LHCN-M2 (cell line): Measurements from ENCODE around the gene DTX2. TPM values are rescaled to one million over a fixed set of nuclear protein-coding genes. Genes with fewer than 3 reads are reported as not detected.
"Not testable (repeated sequence)": the region's sequence is repeated elsewhere in the genome, so short reads cannot be mapped to it uniquely, and the experiment has no call there.

ENCODE experiments used
- DNase-seq: peaks from one replicate; pipeline ENCODE4 v3.0.0-alpha.2; 2012; ENCODE audit warnings: low read depth
- total RNA-seq: library from RNA; depleted of rRNA; stranded (reverse); fragments of >200 nt; gene quantifications from 2 replicates; pipeline ENCODE4 v1.2.3, GENCODE V29; 2014

Gene DTX2
- total RNA-seq, 1 experiment from 2014 or later = 33.0 TPM

GRCh38 chr7:76442664-76443446, 18.7 kb upstream of the DTX2 start:
- not testable (repeated sequence) for DNase-seq

- DNase-seq = not testable (repeated sequence)
Measured at GRCh38 chr7:76443846-76444245, 17.7 kb upstream of the DTX2 start.

- peak; percentile 68 for DNase-seq
Measured at GRCh38 chr7:76445577-76446008, 15.9 kb upstream of the DTX2 start.

DNA sequence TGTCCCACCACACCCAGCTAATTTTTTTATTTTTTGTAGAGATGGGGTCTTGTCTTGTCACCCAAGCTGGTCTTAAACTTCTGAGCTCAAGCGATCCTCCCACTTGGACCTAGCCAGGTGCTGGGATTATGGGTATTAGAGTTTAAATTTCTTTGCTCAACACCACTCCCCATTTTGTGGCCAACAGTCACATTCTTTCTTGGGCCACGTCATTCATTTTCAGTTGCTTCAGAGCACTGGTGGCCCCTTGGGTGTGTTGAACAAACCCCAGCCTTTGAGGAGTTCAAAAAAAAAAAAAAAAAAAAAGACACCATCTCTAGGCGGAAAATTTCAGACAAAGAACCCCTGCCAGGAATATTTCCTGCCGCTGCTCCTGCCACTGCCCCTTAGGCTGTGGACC, 4.5 kb upstream of the DTX2 start:
- DNase-seq = not testable (repeated sequence)

DNA sequence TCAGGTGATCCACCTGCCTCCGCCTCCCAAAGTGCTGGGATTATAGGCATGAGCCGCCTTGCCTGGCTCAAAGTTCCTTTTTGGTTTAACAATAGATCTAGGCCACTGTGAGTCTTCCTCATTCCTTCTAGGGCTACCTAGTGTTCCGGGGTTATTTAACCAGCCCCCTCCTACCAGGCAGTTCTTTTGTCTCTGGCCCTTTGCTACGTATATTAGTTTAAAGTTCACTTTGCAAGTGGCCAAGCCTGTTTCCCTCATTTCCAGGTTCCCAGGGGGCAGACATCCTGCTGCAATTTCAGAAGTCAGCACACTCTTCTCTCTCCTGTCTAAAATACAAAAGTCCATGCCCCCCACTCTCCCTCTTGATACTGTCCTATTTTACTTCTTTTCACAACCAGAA, 3.0 kb upstream of the DTX2 start:
- not testable (repeated sequence) for DNase-seq

DNA sequence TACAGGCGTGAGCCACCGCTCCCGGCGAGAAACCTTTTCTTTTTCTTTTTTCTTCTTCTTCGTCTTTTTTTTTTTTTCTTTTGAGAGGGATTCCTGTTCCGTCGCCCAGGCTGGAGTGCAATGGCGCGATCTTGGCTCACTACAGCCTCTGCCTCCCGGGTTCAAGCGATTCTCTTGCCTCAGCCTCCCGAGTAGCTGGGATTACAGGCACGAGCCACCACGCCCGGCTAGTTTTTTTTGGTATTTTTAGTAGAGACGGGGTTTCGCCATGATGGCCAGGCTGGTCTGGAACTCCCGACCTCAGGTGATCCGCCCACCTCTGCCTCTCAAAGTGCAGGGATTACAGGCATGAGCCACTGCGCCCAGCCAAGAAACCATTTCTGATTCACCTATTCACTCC, 742 bp upstream of the DTX2 start:
- DNase-seq = not testable (repeated sequence)

DNA sequence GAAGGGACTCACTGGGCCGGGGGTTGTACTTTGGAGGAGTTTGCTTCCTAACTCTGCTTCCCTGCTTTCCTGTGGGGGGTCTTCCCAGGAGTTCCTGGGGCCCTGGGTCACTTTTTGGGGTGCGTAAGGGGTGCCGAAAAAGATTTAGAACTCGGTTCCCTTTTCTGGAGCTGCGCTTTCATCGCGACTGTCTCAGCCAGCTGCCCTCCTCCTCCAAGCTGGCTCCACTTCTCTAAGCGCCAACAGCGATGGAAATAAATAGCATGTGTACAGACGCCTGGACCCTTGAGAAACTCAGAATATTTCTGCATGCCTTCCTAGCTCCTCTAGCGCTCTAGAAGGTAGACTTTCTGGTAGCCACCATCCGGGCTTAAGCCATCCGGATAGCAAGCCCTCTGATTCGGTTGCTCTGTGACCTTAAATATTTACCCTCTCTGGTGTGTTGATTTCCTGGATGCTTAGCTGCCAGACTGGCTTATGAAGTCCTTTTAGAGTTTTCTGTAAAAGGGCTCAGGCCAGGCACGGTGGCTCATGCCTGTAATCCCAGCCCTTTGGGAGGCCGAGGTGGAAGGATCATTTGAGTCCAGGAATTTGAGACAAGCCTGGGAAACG, 868 bp downstream of the DTX2 start:
- not testable (repeated sequence) for DNase-seq

- not testable (repeated sequence) for DNase-seq
Measured at GRCh38 chr7:76464959-76465358, 3.5 kb downstream of the DTX2 start.

DNA sequence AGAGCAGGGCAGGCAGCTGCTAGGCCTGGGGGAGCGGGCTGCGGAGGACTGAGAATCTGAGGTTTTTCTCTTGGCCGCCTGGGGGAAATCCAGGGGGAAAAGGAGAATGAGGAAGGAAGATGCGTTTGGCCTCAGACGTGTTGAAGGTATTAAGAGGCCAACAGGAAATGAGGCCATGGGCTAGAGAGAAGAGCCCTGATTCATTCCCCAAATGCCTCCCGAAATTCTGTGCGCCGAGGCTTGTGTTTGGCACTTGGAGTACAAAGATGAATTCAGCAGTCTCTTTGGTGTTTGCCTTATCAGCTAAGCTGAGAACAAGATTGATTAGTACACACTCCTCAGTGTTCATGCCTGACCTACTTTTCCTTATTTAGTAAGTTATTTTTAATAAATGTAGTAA, 4.4 kb downstream of the DTX2 start:
- not testable (repeated sequence) for DNase-seq

DNA sequence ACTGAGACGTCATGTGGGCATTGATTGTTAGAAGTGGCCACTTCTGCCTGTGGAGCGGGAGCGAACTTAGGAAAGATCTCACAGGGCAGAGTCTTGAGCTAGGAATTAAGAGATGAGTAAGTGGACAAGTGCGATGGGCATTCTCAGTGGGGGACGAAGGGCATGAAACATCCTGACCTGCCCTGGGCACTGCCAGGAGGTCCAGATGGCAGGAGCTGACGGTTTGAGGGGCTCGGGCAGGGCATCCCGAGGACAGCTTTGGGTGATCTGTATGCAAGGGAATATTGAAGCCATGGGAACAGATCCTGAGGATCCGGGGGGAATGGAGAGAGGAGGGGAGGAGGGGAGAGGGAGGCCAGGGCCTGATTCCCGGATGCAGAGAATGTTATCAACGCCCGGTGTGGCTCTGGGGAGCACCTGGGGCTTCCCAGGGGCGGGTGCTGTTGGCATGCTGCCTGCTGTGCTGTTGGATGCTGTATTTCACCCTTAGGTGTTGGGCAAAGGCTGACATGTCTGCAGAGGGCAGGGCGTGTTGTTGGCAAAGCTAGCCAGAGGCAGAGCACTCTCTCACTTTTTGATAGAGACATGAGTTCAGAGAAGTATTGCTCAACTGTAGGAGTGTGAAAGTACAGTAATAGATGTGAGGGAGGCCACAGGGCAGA, 6.4 kb downstream of the DTX2 start:
- DNase-seq = not testable (repeated sequence)

GRCh38 chr7:76471556-76472221, 10.2 kb downstream of the DTX2 start:
- DNase-seq = not testable (repeated sequence)

DNA sequence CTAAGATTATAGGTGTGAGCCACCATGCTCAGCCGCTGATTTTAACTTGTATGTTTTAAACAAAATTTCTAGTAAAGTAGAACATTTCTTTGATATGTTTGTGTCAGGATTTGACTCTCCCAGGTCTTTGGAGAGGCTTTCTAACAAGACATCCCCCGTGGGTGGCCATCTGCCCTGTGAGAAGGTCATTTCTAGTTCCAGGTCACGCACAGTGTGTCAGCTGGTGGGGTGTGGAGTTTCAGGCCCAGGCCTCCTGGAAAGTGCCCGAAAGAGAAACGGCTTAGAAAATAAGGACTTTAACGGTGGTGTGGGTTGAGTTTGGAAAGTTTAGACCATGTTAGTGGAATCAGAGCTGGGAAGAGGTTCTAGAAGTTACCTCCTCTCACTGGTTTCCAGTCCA, 11.6 kb downstream of the DTX2 start:
- DNase-seq = not testable (repeated sequence)

DNA sequence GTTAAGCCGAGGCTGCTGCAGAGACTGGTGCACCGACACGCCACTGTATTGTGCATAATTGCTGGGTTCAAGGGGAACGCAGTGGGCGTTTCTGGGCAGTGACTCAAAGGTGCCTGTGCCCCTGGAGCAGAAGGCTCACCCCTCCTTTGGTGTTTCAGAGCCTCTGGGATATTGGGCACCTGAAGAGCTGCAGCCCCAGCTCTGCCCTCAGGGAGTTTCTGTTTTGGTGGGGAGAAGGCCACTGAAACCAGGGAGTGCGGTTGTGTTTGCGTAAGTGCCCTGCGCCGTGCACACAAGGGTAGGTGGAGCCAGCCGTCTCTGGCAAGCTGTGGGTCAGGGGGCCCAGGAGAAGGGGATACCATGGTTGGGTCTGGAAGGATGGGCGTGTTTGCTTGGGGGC, 14.8 kb downstream of the DTX2 start:
- not testable (repeated sequence) for DNase-seq

DNA sequence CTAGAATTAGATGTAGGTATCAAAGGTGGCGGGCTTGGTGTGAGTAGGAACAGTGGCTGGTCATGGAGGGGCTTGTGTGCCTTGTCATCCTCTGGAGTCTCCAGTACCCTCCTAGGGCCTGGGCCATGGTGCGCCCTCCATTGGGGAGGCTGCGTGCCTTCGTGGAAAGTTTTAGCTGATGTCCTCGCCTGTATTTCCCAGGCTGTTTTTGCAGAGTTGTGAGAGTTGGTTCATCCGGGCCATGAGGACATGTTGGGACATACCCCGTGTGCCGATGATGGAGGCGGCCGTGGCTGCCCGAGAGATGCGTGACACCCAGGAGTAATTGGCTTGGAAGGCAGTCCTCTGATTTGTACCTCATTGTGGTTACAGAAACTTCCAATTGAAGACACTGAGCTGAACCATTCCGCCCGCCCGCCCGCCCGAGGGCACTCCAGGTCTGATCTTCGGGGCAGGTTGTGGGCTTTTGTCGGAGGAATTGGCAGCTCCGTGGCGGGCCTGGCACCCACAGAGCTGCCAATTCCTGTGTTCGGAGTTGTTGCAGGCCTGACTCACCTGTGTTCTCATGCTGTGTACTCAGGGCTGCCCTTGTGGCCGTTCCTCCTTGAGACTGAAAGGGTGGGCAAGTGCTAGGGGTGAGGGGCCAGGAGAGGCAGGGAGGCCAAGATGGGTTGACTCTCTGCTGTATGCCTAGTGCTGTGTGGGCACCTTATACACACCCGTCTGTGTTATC, 15.4 kb downstream of the DTX2 start:
- not testable (repeated sequence) for DNase-seq

DNA sequence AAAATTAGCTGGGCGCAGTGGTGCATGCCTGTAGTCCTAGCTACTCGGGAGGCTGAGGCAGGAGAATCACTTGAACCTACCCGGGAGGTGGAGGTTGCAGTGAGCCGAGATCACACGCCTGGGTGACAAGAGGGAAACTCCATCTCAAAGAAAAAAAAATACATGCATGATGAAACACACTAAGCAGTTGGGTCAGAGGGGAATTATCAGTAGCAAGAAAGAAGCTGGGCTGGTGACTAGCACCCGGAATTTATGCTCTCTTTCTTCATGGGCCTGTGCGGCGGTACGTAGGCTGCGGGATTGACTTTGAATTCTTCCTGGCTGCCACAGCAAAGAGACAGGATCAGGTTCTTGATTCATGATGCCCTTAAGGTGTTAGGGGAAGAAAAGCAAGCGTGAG, 18.1 kb downstream of the DTX2 start:
- not testable (repeated sequence) for DNase-seq

GRCh38 chr7:76480403-76481253, 19.1 kb downstream of the DTX2 start:
- not testable (repeated sequence) for DNase-seq

DNA sequence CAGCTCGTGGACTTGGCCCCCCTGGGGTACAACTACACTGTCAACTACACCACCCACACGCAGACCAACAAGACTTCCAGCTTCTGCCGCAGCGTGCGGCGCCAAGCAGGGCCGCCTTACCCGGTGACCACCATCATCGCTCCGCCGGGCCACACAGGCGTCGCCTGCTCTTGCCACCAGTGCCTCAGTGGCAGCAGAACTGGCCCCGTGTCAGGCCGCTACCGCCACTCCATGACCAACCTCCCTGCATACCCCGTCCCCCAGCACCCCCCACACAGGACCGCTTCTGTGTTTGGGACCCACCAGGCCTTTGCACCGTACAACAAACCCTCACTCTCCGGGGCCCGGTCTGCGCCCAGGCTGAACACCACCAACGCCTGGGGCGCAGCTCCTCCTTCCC, 21.2 kb downstream of the DTX2 start:
- not testable (repeated sequence) for DNase-seq

DNA sequence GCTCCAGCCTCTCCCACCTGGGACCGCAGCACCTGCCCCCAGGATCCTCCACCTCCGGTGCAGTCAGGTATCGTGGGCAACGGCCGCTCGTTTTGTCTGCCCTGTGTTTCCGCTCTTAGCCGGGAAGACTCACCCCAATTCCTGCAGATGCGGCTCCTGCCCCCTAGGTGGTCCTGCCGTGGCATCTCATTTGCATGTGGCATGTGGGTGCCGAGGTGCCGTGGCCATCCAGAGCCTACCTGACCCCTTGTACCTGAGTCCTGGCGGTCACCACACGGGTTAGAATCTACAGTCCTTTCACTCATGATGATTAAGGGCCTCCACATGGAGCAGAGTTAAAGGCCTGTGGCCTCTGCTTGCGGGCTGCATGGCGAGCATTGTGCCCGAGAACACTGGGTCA, 21.6 kb downstream of the DTX2 start:
- not testable (repeated sequence) for DNase-seq

GRCh38 chr7:76484456-76484855, 22.9 kb downstream of the DTX2 start:
- not testable (repeated sequence) for DNase-seq
